H1 (cell line): ENCODE data around the gene LSM10. TPM values are rescaled to one million over a fixed set of nuclear protein-coding genes. Genes with fewer than 3 reads are reported as not detected.

Source experiments
- CTCF ChIA-PET: fragments of 300-600 bp; sonication (Branson Sonifier 250); formaldehyde crosslinking; loops from one replicate; lab custom pipeline; 2021; ENCODE audit not compliant: partially characterized antibody; lab: Charles Lee
- POLR2A ChIA-PET: fragments of 300-600 bp; sonication (Branson Sonifier 250); formaldehyde crosslinking; loops from one replicate; lab custom pipeline; 2021; ENCODE audit warnings: inconsistent platforms; ENCODE audit not compliant: partially characterized antibody; lab: Charles Lee
- DNase-seq, 2 experiments: peaks; one replicate each; pipeline versions ENCODE4 v3.0.0 to v3.0.0-alpha.2; 2010 to 2022; ENCODE audit warnings: low spot score in 2 of 2, low read depth in 1 of 2, mixed read lengths in 1 of 2
- FAIRE-seq: peaks from 2 replicates; lab custom pipeline; 2011; peaks lifted over from hg19 to GRCh38; lab: Jason Lieb, UNC
- H2AFZ ChIP-seq: 2 replicates; pipeline ENCODE4 v1.8.1; 2012; ENCODE audit warnings: low read length, inconsistent platforms
- H2AK5ac ChIP-seq: 2 replicates; pipeline ENCODE4 v1.6.1; 2013; ENCODE audit warnings: low read depth, low read length
- H2BK120ac ChIP-seq: replicated peaks from 2 replicates; pipeline ENCODE3; 2013; ENCODE audit warnings: low read depth, low read length, inconsistent platforms
- H2BK12ac ChIP-seq: 2 replicates; pipeline ENCODE4 v1.6.1; 2013; ENCODE audit warnings: low read depth, low read length
- H2BK15ac ChIP-seq: 2 replicates; pipeline ENCODE4 v1.6.1; 2013; ENCODE audit warnings: low read length
- H2BK20ac ChIP-seq: 2 replicates; pipeline ENCODE4 v1.6.1; 2013; ENCODE audit warnings: low read length
- H2BK5ac ChIP-seq: 2 replicates; pipeline ENCODE4 v1.6.1; 2013; ENCODE audit warnings: low read depth, low read length
- H3K14ac ChIP-seq: 2 replicates; pipeline ENCODE4 v1.6.1; 2013; ENCODE audit warnings: inconsistent platforms; ENCODE audit not compliant: insufficient read length
- H3K18ac ChIP-seq: 2 replicates; pipeline ENCODE4 v1.6.1; 2013; ENCODE audit warnings: low read length; ENCODE audit errors: extremely low read depth
- H3K23ac ChIP-seq: 2 replicates; pipeline ENCODE4 v1.6.1; 2013; ENCODE audit warnings: inconsistent platforms; ENCODE audit not compliant: insufficient read length
- H3K23me2 ChIP-seq: 2 replicates; pipeline ENCODE4 v1.6.1; 2013; ENCODE audit warnings: low read depth, low read length
- H3K27ac ChIP-seq: 2 replicates; pipeline ENCODE4 v1.6.1; 2011; ENCODE audit warnings: low read depth, low read length, inconsistent platforms
- H3K27me3 ChIP-seq, 4 experiments: replicated peaks in 1 of 4; 1 replicate in 1 of 4; 2 replicates in 3 of 4; pipeline versions ENCODE4 v1.6.1 to v1.8.1; 2011 to 2013; ENCODE audit warnings: low read length in 3 of 4, mild to moderate bottlenecking in 3 of 4, inconsistent platforms in 2 of 4, mixed read lengths in 2 of 4, moderate library complexity in 1 of 4; ENCODE audit not compliant: control insufficient read depth in 3 of 4, insufficient read depth in 3 of 4; ENCODE audit errors: extremely low read depth in 1 of 4
- H3K36me3 ChIP-seq, 4 experiments: 2 replicates each; pipeline versions ENCODE4 v1.6.1 to v1.8.1; 2011 to 2013; ENCODE audit warnings: mild to moderate bottlenecking in 4 of 4, low read length in 3 of 4, moderate library complexity in 2 of 4, control low read depth in 1 of 4, inconsistent platforms in 1 of 4; ENCODE audit not compliant: insufficient read depth in 4 of 4, control insufficient read depth in 2 of 4
- H3K4ac ChIP-seq: replicated peaks from 2 replicates; pipeline ENCODE3; 2013; ENCODE audit warnings: low read length, low read depth, mixed read lengths, inconsistent platforms; ENCODE audit not compliant: insufficient read length
- H3K4me1 ChIP-seq, 4 experiments: replicated peaks in 1 of 4; 1 replicate in 1 of 4; 2 replicates in 3 of 4; pipeline versions ENCODE4 v1.6.1 to v1.8.1; 2011 to 2013; ENCODE audit warnings: low read length in 3 of 4, inconsistent platforms in 2 of 4, mixed read lengths in 1 of 4; ENCODE audit not compliant: insufficient read depth in 4 of 4, control insufficient read depth in 3 of 4
- H3K4me2 ChIP-seq, 2 experiments: 2 replicates each; pipeline versions ENCODE4 v1.6.1 to v1.8.1; 2011 to 2013; ENCODE audit warnings: low read depth in 2 of 2, low read length in 2 of 2, control low read depth in 1 of 2, inconsistent platforms in 1 of 2, mild to moderate bottlenecking in 1 of 2; ENCODE audit not compliant: insufficient read depth in 1 of 2
- H3K4me3 ChIP-seq, 4 experiments: fragments of 200-600, 300-600 bp in 1 of 4; sonication (generic), shearing (Covaris generic), sonication (Bioruptor Twin) in 1 of 4; 2 replicates each; pipeline versions ENCODE4 v1.5.1 to v1.8.1; 2011 to 2016; ENCODE audit warnings: low read length in 4 of 4, low read depth in 3 of 4, control low read depth in 2 of 4, inconsistent platforms in 2 of 4, mild to moderate bottlenecking in 2 of 4, mixed read lengths in 1 of 4, moderate library complexity in 1 of 4; ENCODE audit not compliant: insufficient read depth in 2 of 4; ENCODE audit errors: extremely low read depth in 1 of 4
- H3K56ac ChIP-seq: replicated peaks from 2 replicates; pipeline ENCODE3; 2013; ENCODE audit warnings: low read depth, mild to moderate bottlenecking, mixed read lengths, low read length, inconsistent platforms; ENCODE audit not compliant: insufficient read length
- H3K79me1 ChIP-seq: 2 replicates; pipeline ENCODE4 v1.6.1; 2013; ENCODE audit warnings: low read depth, low read length, control low read depth
- H3K79me2 ChIP-seq, 2 experiments: 2 replicates each; pipeline versions ENCODE4 v1.6.1 to v1.8.1; 2012 to 2013; ENCODE audit warnings: low read length in 2 of 2, mild to moderate bottlenecking in 2 of 2, inconsistent platforms in 1 of 2; ENCODE audit not compliant: insufficient read depth in 2 of 2, control insufficient read depth in 1 of 2
- H3K9ac ChIP-seq, 4 experiments: replicated peaks in 1 of 4; 1 replicate in 1 of 4; 2 replicates in 3 of 4; pipeline versions ENCODE4 v1.6.1 to v1.8.1; 2011 to 2013; ENCODE audit warnings: low read depth in 3 of 4, low read length in 3 of 4, control low read depth in 2 of 4, mild to moderate bottlenecking in 2 of 4, moderate library complexity in 2 of 4, inconsistent platforms in 1 of 4; ENCODE audit errors: extremely low read depth in 1 of 4
- H3K9me3 ChIP-seq, 2 experiments: 2 replicates each; pipeline versions ENCODE4 v1.6.1 to v1.8.1; 2012 to 2013; ENCODE audit warnings: mild to moderate bottlenecking in 2 of 2, moderate library complexity in 2 of 2, control low read depth in 1 of 2, inconsistent platforms in 1 of 2, low read depth in 1 of 2, low read length in 1 of 2, mixed read lengths in 1 of 2; ENCODE audit not compliant: insufficient read depth in 2 of 2
- H4K20me1 ChIP-seq, 2 experiments: replicated peaks in 1 of 2; 2 replicates each; pipeline versions ENCODE3 to v1.8.1; 2011 to 2013; ENCODE audit warnings: inconsistent platforms in 2 of 2, low read length in 2 of 2, mild to moderate bottlenecking in 1 of 2; ENCODE audit not compliant: insufficient read depth in 2 of 2, control insufficient read depth in 1 of 2
- H4K5ac ChIP-seq: 2 replicates; pipeline ENCODE4 v1.6.1; 2013; ENCODE audit warnings: low read length, low read depth, mixed read lengths, inconsistent platforms; ENCODE audit not compliant: insufficient read length
- H4K8ac ChIP-seq: 2 replicates; pipeline ENCODE4 v1.8.0; 2013; ENCODE audit warnings: mild to moderate bottlenecking, moderate library complexity, low read length, inconsistent platforms; ENCODE audit not compliant: insufficient read depth; ENCODE audit errors: extremely low read depth
- H4K91ac ChIP-seq: replicated peaks from 2 replicates; pipeline ENCODE3; 2013; ENCODE audit warnings: low read length, mixed read lengths, inconsistent platforms; ENCODE audit not compliant: insufficient read length
- ATF3 ChIP-seq: IDR thresholded peaks from 2 replicates; pipeline ENCODE4 v1.6.1; 2011; ENCODE audit warnings: low read depth, mild to moderate bottlenecking, low read length; ENCODE audit not compliant: insufficient read depth
- CBX8 ChIP-seq: fragments of 300-800, 300-1000 bp; sonication (generic); IDR thresholded peaks from 2 replicates; pipeline ENCODE4 v1.7.1; 2016; ENCODE audit warnings: low read depth, low read length, borderline replicate concordance
- CEBPB ChIP-seq: IDR thresholded peaks from 2 replicates; pipeline ENCODE4 v1.6.1; 2012; ENCODE audit warnings: low read depth, low read length
- KDM1A ChIP-seq: fragments of 200-600, 300-600 bp; sonication (generic); IDR thresholded peaks from 2 replicates; pipeline ENCODE4 v1.7.1; 2016; ENCODE audit warnings: mild to moderate bottlenecking, low read length, borderline replicate concordance
- NANOG ChIP-seq: IDR thresholded peaks from 2 replicates; pipeline ENCODE4 v1.6.1; 2011; ENCODE audit warnings: low read length, low read depth, mild to moderate bottlenecking, inconsistent platforms; ENCODE audit not compliant: insufficient read depth, poor library complexity, severe bottlenecking
- ZNF274 ChIP-seq: IDR thresholded peaks from 2 replicates; pipeline ENCODE4 v1.7.0; 2012; ENCODE audit warnings: low read length, borderline replicate concordance; ENCODE audit errors: extremely low read depth
- WGBS, 2 experiments: shearing (Covaris generic) in 1 of 2; methylation state at CpG; one replicate each; pipeline versions ENCODE4 v1.1.6 to v1.1.7; 2013 to 2015; ENCODE audit warnings: low lambda C conversion rate in 2 of 2, mixed read lengths in 2 of 2, inconsistent platforms in 1 of 2, low coverage in 1 of 2, missing lambda C conversion rate in 1 of 2; ENCODE audit not compliant: insufficient replicate concordance in 2 of 2, insufficient coverage in 1 of 2, insufficient read length in 1 of 2; ENCODE audit errors: extremely low coverage in 1 of 2, missing lambda C conversion rate in 1 of 2; 5-methylcytosine and 5-hydroxymethylcytosine counted together
- long read RNA-seq, 2 experiments: library from RNA in 1 of 2; library from capped mRNA in 1 of 2; stranded (forward); transcript quantifications; one replicate each; pipeline ENCODE4 v2.0.0, GENCODE V29; 2021; ENCODE audit warnings: inconsistent platforms in 1 of 2
- polyA minus RNA-seq, 3 experiments: library from RNA; depleted of rRNA, polyadenylated mRNA; stranded (reverse); fragments of >200 nt; gene quantifications; 1 replicate in 2 of 3; 2 replicates in 1 of 3; pipeline ENCODE4 v1.2.3, GENCODE V29; 2011
- polyA plus RNA-seq, 7 experiments: library from polyadenylated mRNA; depleted of rRNA in 3 of 7; stranded (reverse) in 5 of 7; unstranded in 2 of 7; fragments of >200 nt in 5 of 7; fragments of 200-250 nt in 2 of 7; gene quantifications; 1 replicate in 5 of 7; 2 replicates in 1 of 7; 4 replicates in 1 of 7; pipeline versions ENCODE4 v1.2.1 to v1.2.3, GENCODE V29; 2011 to 2013; ENCODE audit warnings: missing spikeins in 2 of 7, mixed read lengths in 2 of 7
- total RNA-seq: library from RNA; stranded (reverse); fragmentation: NEBNext Ultra II Directional; extraction: Animal tissue kit (Norgen Biotek cat#: 25700); gene quantifications from 2 replicates; pipeline ENCODE4 v1.2.1, GENCODE V29; 2021

The LSM10 gene
- 59.1 and 59.5 TPM in 2 replicates for total RNA-seq
- 127 and 140 TPM in 2 replicates for polyA plus RNA-seq (2011; rRNA removed)
- polyA plus RNA-seq (2011; cell fraction: cytosol; rRNA removed) = 111 TPM
- 81.9 TPM for polyA plus RNA-seq (2011; cell fraction: nucleus; rRNA removed)
- polyA plus RNA-seq (2012, experiment 1 of 2) = 50.0 to 87.8 TPM (median 80.4 TPM) in 4 replicates
- polyA plus RNA-seq (2012, experiment 2 of 2) = 128 TPM
- polyA plus RNA-seq (2013, experiment 1 of 2) = 49.0 TPM
- 51.5 TPM for polyA plus RNA-seq (2013, experiment 2 of 2)
- 48.7 and 51.4 TPM in 2 replicates for polyA minus RNA-seq (2011; rRNA and poly(A)+ RNA removed)
- 28.0 TPM for polyA minus RNA-seq (2011; cell fraction: cytosol; rRNA and poly(A)+ RNA removed)
- 25.3 TPM for polyA minus RNA-seq (2011; cell fraction: nucleus; rRNA and poly(A)+ RNA removed)
- long read RNA-seq, experiment 1, transcript LSM10-201 (2 exons, 850 nt) = major isoform, 68 of 81 reads
- long read RNA-seq, experiment 1, partial matches to known transcripts = 8 of 81 reads
- long read RNA-seq, experiment 1, other reads (novel, unspliced or antisense) = 5 of 81 reads
- long read RNA-seq, experiment 2, transcript LSM10-201 (2 exons, 850 nt) = major isoform, 83 of 83 reads
- long read RNA-seq, experiment 2, partial matches to known transcripts = 0 of 83 reads
- long read RNA-seq, experiment 2, other reads (novel, unspliced or antisense) = 0 of 83 reads

- H3K36me3 ChIP-seq = peaks cover 3 to 14% (median 11%) of the 10 kb centered on the region in 4 experiments; a peak in 7 of 8 replicates
- H4K8ac ChIP-seq = peak within 1 kb of the TSS; percentile 96
- H3K27me3 ChIP-seq = no peaks in the 10 kb centered on the region
- DNase-seq = peak; percentile 73 to 94
- 2% methylated on average over 58 of the region's 60 CpGs; no CpG with 5 or more reads in 1 of the 2 experiments for WGBS, 2 experiments
- ChIA-PET POLR2A (interaction anchor here (0.8 to 6.2 kb wide), 13 partner anchors 11 to 1676 kb away, joined by 3 to 36 read pairs (median 3); partner anchors contain the start of genes EVA1B and SH3D21), CTCF (interaction anchor here (0.8 to 3.6 kb wide), 8 partner anchors 8 to 173 kb away, joined by 3 to 28 read pairs (median 4); partner anchors contain the start of genes OSCP1 and THRAP3)
- peak; percentile 60 for FAIRE-seq
- H3K4me3 ChIP-seq = peak within 1 kb of the TSS; percentile 73 to 87 (median 78)
- H3K4me2 ChIP-seq = peak within 1 kb of the TSS; percentile 87 to 98
- peaks cover 0 to 7% of the 10 kb centered on the region in 2 experiments for H4K20me1 ChIP-seq
- no peak within 1 kb of the TSS for H2BK20ac ChIP-seq
- 0 out of 2 replicates have a peak within 1 kb of the TSS, but pooled peaks have one; percentile 25 for H3K27ac ChIP-seq
- peak within 1 kb of the TSS; percentile 85 for H2BK5ac ChIP-seq
- H2BK120ac ChIP-seq = no peak within 1 kb of the TSS
- peak within 1 kb of the TSS; percentile 84 for H3K4ac ChIP-seq
- peak within 1 kb of the TSS; percentile 64 for H3K56ac ChIP-seq
- H3K23ac ChIP-seq = no peak within 1 kb of the TSS
- H3K23me2 ChIP-seq = peaks cover 11% of the 10 kb centered on the region
- H2AK5ac ChIP-seq = peak within 1 kb of the TSS; percentile 48; the same call in 1 of the 2 replicates
- peaks cover 0 to 11% of the 10 kb centered on the region in 2 experiments; a peak in 3 of 4 replicates for H3K79me2 ChIP-seq
- peaks cover 3% of the 10 kb centered on the region; the same call in 1 of the 2 replicates for H3K79me1 ChIP-seq
- peak within 1 kb of the TSS; percentile 81; the same call in 1 of the 2 replicates for H2BK15ac ChIP-seq
- peaks cover 0 to 12% (median 11%) of the 10 kb centered on the region in 4 experiments; a peak in 5 of 7 replicates for H3K4me1 ChIP-seq
- H4K91ac ChIP-seq = no peak within 1 kb of the TSS
- peak within 1 kb of the TSS; percentile 62 for H4K5ac ChIP-seq
- H3K18ac ChIP-seq = peak within 1 kb of the TSS; percentile 91
- peak within 1 kb of the TSS; percentile 80; the same call in 1 of the 2 replicates for H2BK12ac ChIP-seq
- peak within 1 kb of the TSS; percentile 66; the same call in 1 of the 2 replicates for H2AFZ ChIP-seq
- peak within 1 kb of the TSS; percentile 60 to 94 (median 76) for H3K9ac ChIP-seq
- no peak within 1 kb of the TSS for H3K14ac ChIP-seq
- H3K9me3 ChIP-seq = no peaks in the 10 kb centered on the region
- TF ChIP-seq ATF3 (no peak), NANOG (no peak), CBX8 (no peak), ZNF274 (no peak), CEBPB (no peak), KDM1A (no peak)
These were observed at the start of gene LSM10 for GRCh38 chr1:36397378-36398230. LSM10 (minus strand) TSS chr1:36397908; CDS start chr1:36394129, 3,779 bp downstream.
